H1 (cell line): ENCODE results near the gene HECTD4. TPM values are rescaled to one million over a fixed set of nuclear protein-coding genes. Genes with fewer than 3 reads are reported as not detected.

Experiments
- CBX5 ChIP-seq: fragments of 300-800, 300-1000 bp; sonication (generic); IDR thresholded peaks from 2 replicates; pipeline ENCODE4 v1.7.1; 2016; ENCODE audit warnings: antibody characterized with exemption, low read length, low read depth
- CHD2 ChIP-seq: IDR thresholded peaks from 2 replicates; pipeline ENCODE4 v1.6.1; 2012; ENCODE audit warnings: low read length, improper control_type of control experiment
- EGR1 ChIP-seq: IDR thresholded peaks from 2 replicates; pipeline ENCODE4 v1.6.1; 2011; ENCODE audit warnings: low read depth, low read length, borderline replicate concordance
- NRF1 ChIP-seq: IDR thresholded peaks from 2 replicates; pipeline ENCODE4 v1.6.1; 2011; ENCODE audit warnings: mild to moderate bottlenecking, low read depth, low read length, improper control_type of control experiment
- TBP ChIP-seq: IDR thresholded peaks from 2 replicates; pipeline ENCODE4 v1.6.1; 2011; ENCODE audit warnings: low read depth, low read length, improper control_type of control experiment
- polyA plus RNA-seq, 7 experiments: library from polyadenylated mRNA; depleted of rRNA in 3 of 7; stranded (reverse) in 5 of 7; unstranded in 2 of 7; fragments of >200 nt in 5 of 7; fragments of 200-250 nt in 2 of 7; gene quantifications; 1 replicate in 5 of 7; 2 replicates in 1 of 7; 4 replicates in 1 of 7; pipeline versions ENCODE4 v1.2.1 to v1.2.3, GENCODE V29; 2011 to 2013; ENCODE audit warnings: missing spikeins in 2 of 7, mixed read lengths in 2 of 7
- total RNA-seq: library from RNA; stranded (reverse); fragmentation: NEBNext Ultra II Directional; extraction: Animal tissue kit (Norgen Biotek cat#: 25700); gene quantifications from 2 replicates; pipeline ENCODE4 v1.2.1, GENCODE V29; 2021

HECTD4 gene
- total and polyA plus RNA-seq, 2 of the 8 experiments (the other 6 are each of a cell fraction or from before 2014, with no cell fraction given) = 6.5 to 33.7 TPM

GRCh38 chr12:112239020-112239419 lies 143.2 kb downstream of the HECTD4 start (continued):
- TF ChIP-seq NRF1 (no peak), CBX5 (no peak), TBP (no peak), CHD2 (no peak), EGR1 (no peak)
